ENCODE results near the gene LIM2.

LIM2 gene

GRCh38 chr19:51396175-51396574 lies 8.4 kb upstream of the LIM2 start:
- TF ChIP-seq CTCF (IDR thresholded peaks at IDR 0.05; ENCODE audit: insufficient read depth, low read depth, low read length, missing control alignments) = no peak
- no peak for DNase-seq (ENCODE audit: low read depth)
- no peak overlapping the region for H3K4me3 ChIP-seq (ENCODE audit: low read length)

GRCh38 chr19:51394050-51394836 lies 6.5 kb upstream of the LIM2 start:
- TF ChIP-seq CTCF (IDR thresholded peaks at IDR 0.05; ENCODE audit: insufficient read depth, low read depth, low read length, missing control alignments) = peak; percentile 27
- H3K4me3 ChIP-seq (ENCODE audit: low read length) = peak overlapping the region; percentile 57
- DNase-seq (ENCODE audit: low read depth) = peak; percentile 97

- DNase-seq (ENCODE audit: low read depth) = no peak
- no peak overlapping the region for H3K4me3 ChIP-seq (ENCODE audit: low read length)
- no peak for TF ChIP-seq CTCF (IDR thresholded peaks at IDR 0.05; ENCODE audit: insufficient read depth, low read depth, low read length, missing control alignments)
Observed at GRCh38 chr19:51392701-51393100, 4.9 kb upstream of the LIM2 start.

- DNase-seq (ENCODE audit: low read depth) = no peak
Observed at GRCh38 chr19:51391073-51391611, 3.4 kb upstream of the LIM2 start.

GRCh38 chr19:51389143-51389542 lies 1.4 kb upstream of the LIM2 start:
- no peak overlapping the region for H3K4me3 ChIP-seq (ENCODE audit: low read length)
- TF ChIP-seq CTCF (IDR thresholded peaks at IDR 0.05; ENCODE audit: insufficient read depth, low read depth, low read length, missing control alignments) = no peak
- DNase-seq (ENCODE audit: low read depth) = no peak

More at GRCh38 chr19:51391073-51391611, 3.4 kb upstream of the LIM2 start:
- H3K4me3 ChIP-seq (ENCODE audit: low read length) = no peak overlapping the region
- no peak for TF ChIP-seq CTCF (IDR thresholded peaks at IDR 0.05; ENCODE audit: insufficient read depth, low read depth, low read length, missing control alignments)

- no peak for DNase-seq (ENCODE audit: low read depth)
- H3K4me3 ChIP-seq (ENCODE audit: low read length) = no peak overlapping the region
- no peak for TF ChIP-seq CTCF (IDR thresholded peaks at IDR 0.05; ENCODE audit: insufficient read depth, low read depth, low read length, missing control alignments)
Observed at GRCh38 chr19:51386882-51387520, 773 bp downstream of the LIM2 start.
